Neutrophil (primary cell): ENCODE data around the gene TNNC2.

Experiments used
- H3K27ac ChIP-seq: fragments of 200-600 bp; sonication (generic); 2 replicates; pipeline ENCODE4 v1.5.1; 2016; ENCODE audit warnings: mild to moderate bottlenecking, moderate library complexity
- H3K27me3 ChIP-seq: fragments of 200-600 bp; sonication (generic); 2 replicates; pipeline ENCODE4 v1.6.0; 2016; ENCODE audit warnings: mild to moderate bottlenecking
- H3K36me3 ChIP-seq: fragments of 200-600 bp; sonication (generic); 2 replicates; pipeline ENCODE4 v1.5.1; 2017
- H3K4me1 ChIP-seq, 2 experiments: fragments of 200-600 bp in 1 of 2; sonication (generic) in 1 of 2; 1 replicate in 1 of 2; 2 replicates in 1 of 2; pipeline versions ENCODE4 v1.5.1 to v1.6.1; 2013 to 2016; ENCODE audit warnings: low read depth in 1 of 2, low read length in 1 of 2, mild to moderate bottlenecking in 1 of 2, moderate library complexity in 1 of 2; ENCODE audit not compliant: control insufficient read depth in 1 of 2, insufficient read depth in 1 of 2
- H3K4me3 ChIP-seq, 2 experiments: fragments of 200-600 bp in 1 of 2; sonication (generic) in 1 of 2; 1 replicate in 1 of 2; 2 replicates in 1 of 2; pipeline ENCODE4 v1.5.1; 2013 to 2016; ENCODE audit warnings: low read depth in 1 of 2, low read length in 1 of 2, mild to moderate bottlenecking in 1 of 2, moderate library complexity in 1 of 2
- H3K9me3 ChIP-seq: fragments of 200-600 bp; sonication (generic); 2 replicates; pipeline ENCODE4 v1.5.1; 2016
- TF ChIP-seq, protein P1 (sequence below): fragments of 200-600 bp; sonication (generic); IDR thresholded peaks from 2 replicates; pipeline ENCODE4 v1.5.1; 2016; ENCODE audit warnings: antibody characterized with exemption

Gene TNNC2

DNA sequence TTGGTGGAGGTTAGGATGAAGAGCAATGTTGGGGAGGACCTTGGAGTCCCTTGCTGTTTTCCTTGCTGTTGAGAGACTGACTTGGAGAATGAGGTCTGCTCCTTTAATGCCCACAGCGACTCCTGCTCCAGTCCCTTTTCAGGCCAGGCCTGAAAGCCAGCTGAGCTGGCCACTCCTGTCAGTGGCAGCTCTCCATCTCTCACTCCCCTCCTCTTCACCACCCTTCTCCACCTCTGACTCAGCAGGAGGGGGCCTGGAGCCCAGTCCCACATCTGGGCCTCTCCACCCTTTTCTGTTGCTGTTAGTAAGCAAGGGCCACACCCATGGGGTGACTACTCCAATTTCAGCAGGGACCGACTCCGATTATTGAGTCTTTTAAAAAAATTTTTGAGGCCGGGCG is 8.7 kb upstream of the TNNC2 start:
- Histone ChIP-seq H3K36me3 (peaks cover 15% of the 10 kb centered on the region), H3K4me1 (peaks cover 35 to 36% of the 10 kb centered on the region in 2 experiments), H3K4me3 (no peak overlapping the region), H3K27me3 (no peaks in the 10 kb centered on the region), H3K27ac (no peak overlapping the region), H3K9me3 (no peaks in the 10 kb centered on the region)
- TF ChIP-seq, protein P1, sequence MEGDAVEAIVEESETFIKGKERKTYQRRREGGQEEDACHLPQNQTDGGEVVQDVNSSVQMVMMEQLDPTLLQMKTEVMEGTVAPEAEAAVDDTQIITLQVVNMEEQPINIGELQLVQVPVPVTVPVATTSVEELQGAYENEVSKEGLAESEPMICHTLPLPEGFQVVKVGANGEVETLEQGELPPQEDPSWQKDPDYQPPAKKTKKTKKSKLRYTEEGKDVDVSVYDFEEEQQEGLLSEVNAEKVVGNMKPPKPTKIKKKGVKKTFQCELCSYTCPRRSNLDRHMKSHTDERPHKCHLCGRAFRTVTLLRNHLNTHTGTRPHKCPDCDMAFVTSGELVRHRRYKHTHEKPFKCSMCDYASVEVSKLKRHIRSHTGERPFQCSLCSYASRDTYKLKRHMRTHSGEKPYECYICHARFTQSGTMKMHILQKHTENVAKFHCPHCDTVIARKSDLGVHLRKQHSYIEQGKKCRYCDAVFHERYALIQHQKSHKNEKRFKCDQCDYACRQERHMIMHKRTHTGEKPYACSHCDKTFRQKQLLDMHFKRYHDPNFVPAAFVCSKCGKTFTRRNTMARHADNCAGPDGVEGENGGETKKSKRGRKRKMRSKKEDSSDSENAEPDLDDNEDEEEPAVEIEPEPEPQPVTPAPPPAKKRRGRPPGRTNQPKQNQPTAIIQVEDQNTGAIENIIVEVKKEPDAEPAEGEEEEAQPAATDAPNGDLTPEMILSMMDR, result no peak

DNA sequence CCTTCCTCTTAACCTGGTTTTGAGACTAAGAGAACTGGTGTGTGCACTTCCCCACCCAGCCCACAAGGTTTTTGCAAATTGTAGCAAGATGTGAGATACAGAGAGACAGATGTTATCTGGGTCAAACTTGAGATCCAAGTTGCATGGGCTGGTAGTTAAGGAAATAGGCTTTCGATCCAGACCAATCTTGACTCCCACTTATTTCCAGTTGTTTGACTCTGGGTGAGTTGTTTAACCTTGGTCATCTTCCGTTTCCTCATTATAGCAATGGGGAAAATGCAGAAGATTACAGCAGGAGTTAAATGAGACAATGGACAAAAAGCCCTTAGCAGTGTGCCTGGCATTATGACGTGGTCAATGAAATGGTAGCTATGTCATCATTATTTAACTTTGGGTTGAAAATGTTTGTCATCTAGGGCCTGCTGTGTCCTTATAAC is 8.2 kb upstream of the TNNC2 start:
- Histone ChIP-seq H3K9me3 (no peaks in the 10 kb centered on the region), H3K36me3 (peaks cover 10% of the 10 kb centered on the region), H3K4me1 (peaks cover 35 to 36% of the 10 kb centered on the region in 2 experiments), H3K4me3 (no peak overlapping the region), H3K27ac (no peak overlapping the region), H3K27me3 (no peaks in the 10 kb centered on the region)
- TF ChIP-seq, protein P1, result no peak

DNA sequence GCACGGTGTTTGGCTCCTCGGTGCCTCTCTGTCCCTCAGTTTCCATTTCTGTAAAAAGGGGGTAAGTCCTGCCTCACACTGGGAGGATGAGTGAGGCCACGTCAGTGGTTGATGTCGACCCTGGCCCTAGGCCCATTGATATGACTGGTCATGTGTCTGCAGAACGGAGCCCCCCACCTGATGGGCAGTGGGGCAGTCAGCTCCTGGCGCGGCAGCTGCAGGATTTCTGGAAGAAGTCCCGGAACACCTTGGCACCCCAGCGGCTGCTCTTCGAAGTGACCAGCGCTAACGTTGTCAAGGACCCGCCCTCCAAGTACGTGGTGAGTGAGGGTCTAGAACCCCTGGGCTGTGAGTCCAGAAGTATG is 7.7 kb upstream of the TNNC2 start:
- TF ChIP-seq, protein P1, result no peak
- Histone ChIP-seq H3K9me3 (no peaks in the 10 kb centered on the region), H3K4me3 (no peak overlapping the region), H3K4me1 (peaks cover 36 to 37% of the 10 kb centered on the region in 2 experiments), H3K36me3 (peaks cover 4% of the 10 kb centered on the region), H3K27ac (no peak overlapping the region), H3K27me3 (no peaks in the 10 kb centered on the region)

DNA sequence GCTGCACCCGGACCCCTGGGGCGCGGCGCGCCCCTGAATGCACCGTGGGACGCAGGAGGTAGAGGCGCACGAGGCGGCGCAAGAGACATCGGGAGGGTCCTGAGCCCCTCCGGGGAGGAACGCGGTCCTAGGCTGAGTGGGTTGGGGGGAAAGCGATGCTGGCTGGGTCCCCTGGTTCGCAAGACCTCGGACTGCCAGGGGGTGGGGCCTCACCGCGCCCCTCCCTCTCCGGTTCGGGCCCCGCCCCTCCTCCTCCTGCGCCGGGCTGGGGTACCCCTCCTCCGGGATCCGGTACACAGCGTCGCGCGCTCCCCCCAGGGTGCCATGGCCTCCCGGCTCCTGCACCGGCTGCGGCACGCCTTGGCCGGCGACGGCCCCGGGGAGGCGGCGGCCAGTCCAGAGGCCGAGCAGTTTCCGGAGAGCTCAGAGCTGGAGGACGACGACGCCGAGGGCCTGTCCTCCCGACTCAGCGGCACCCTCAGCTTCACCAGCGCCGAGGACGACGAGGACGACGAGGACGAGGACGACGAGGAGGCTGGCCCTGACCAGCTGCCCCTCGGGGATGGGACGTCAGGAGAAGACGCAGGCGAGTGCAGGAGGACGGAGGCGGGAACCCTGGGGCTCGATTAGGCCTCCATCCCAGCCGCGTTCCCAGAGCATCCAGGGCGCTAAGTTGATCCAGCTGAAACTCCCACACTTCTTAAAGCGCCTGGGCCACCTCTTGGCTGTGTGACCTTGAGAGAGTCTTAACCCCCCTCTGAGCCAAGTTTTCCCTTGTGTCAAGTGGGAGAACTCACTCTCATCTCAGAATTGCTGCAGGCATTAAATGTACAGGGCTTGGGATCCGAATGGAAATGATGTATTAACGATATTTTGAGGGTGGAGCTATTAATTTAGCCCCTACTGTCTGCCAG is 7.0 kb upstream of the TNNC2 start:
- TF ChIP-seq, protein P1, result no peak
- Histone ChIP-seq H3K9me3 (no peaks in the 10 kb centered on the region), H3K4me1 (peaks cover 36 to 37% of the 10 kb centered on the region in 2 experiments), H3K27me3 (no peaks in the 10 kb centered on the region), H3K36me3 (peaks cover 4% of the 10 kb centered on the region), H3K4me3 (peak overlapping the region; percentile 84 to 90), H3K27ac (peak overlapping the region; percentile 77)

DNA sequence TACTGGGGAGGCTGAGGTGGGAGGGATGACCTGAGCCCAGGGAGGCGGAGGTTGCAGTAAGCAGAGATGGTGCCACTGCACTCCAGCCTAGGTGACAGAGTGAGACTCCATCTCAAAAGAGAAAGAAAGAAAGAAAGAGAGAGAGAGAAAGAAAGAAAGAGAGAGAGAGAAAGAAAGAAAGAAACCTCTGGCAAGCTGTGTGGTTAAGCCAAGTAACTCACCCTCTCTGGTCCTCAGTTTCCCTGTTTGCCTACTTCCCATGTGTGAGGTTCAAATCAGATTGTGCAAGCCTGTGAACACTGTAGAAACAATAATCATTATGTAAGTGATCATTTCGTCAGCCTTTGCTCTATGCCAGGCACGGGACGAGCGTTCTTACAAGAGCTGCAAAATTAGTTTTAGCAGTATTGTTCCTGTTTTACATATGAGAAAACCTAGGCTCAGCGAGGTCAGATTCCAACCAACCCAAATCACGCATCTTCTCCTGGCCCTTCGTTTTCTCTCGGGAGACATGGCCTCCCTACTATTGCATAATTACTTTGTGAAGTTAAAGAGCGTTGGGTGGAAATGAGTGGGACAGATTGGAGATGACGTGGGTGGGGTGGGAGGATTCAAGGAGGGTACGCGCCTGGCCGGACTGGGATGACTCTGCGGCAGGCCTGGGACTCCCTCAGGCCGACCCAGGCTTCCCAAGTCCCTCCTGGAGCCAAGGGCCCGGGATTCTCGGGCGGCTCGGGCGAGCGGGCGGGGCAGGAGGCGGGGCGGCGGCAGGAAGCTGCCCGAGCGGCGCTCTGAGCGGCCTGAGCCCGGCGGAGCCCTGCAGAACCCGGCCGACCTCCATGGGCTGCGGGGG is 6.1 kb upstream of the TNNC2 start, which contains the start of gene SNX21:
Gene SNX21, plus strand, starts transcription at position 770 of the 853 bp plus-strand sequence. CDS start 121 bp downstream, outside the sequence.
- TF ChIP-seq, protein P1, result no peak
- Histone ChIP-seq H3K36me3 (peaks cover 1% of the 10 kb centered on the region), H3K4me3 (peak within 1 kb of the TSS; percentile 84 to 90), H3K4me1 (peaks cover 36 to 37% of the 10 kb centered on the region in 2 experiments), H3K27ac (peak within 1 kb of the TSS; percentile 77), H3K9me3 (no peaks in the 10 kb centered on the region), H3K27me3 (no peaks in the 10 kb centered on the region)
